Breast epithelium (tissue), 4 donors: ENCODE data around the gene ERRFI1. TPM values are rescaled to one million over a fixed set of nuclear protein-coding genes. Genes with fewer than 3 reads are reported as not detected.

ENCODE experiments used
- DNase-seq, 2 donors: peaks; one replicate each; pipeline ENCODE4 v3.0.0-alpha.2; 2019; ENCODE audit warnings: low spot score in 2 of 2
- H3K27ac ChIP-seq, 2 donors: fragments of 200-600 bp; sonication (generic) in 1 of 2; one replicate each; pipeline ENCODE4 v1.5.1; 2016 to 2019; ENCODE audit warnings: mild to moderate bottlenecking in 1 of 2
- H3K27me3 ChIP-seq, 2 donors: fragments of 200-600 bp; sonication (generic) in 1 of 2; one replicate each; pipeline versions ENCODE4 v1.5.1 to v1.6.0; 2017 to 2019; ENCODE audit warnings: control low read depth in 1 of 2, mild to moderate bottlenecking in 1 of 2
- H3K36me3 ChIP-seq: fragments of 200-600 bp; one replicate; pipeline ENCODE4 v1.5.1; 2019
- H3K4me1 ChIP-seq, 2 donors: fragments of 200-600 bp; sonication (generic); one replicate each; pipeline ENCODE4 v1.5.1; 2016 to 2019; ENCODE audit warnings: control low read depth in 1 of 2
- H3K4me3 ChIP-seq, 3 donors: fragments of 200-600 bp; sonication (generic); 1 replicate in 2 of 3; 2 replicates in 1 of 3; pipeline ENCODE4 v1.5.1; 2016 to 2019; ENCODE audit warnings: mild to moderate bottlenecking in 3 of 3, moderate library complexity in 2 of 3
- H3K9me3 ChIP-seq, 2 donors: fragments of 200-600 bp; sonication (generic) in 1 of 2; one replicate each; pipeline ENCODE4 v1.5.1; 2016 to 2019; ENCODE audit warnings: control low read depth in 1 of 2
- POLR2A ChIP-seq: fragments of 450-650 bp; IDR thresholded peaks from one replicate; pipeline ENCODE4 v1.6.1; 2016; ENCODE audit warnings: antibody characterized with exemption, mild to moderate bottlenecking, moderate library complexity
- POLR2AphosphoS5 ChIP-seq, 3 donors: sonication (generic); formaldehyde crosslinking; IDR thresholded peaks; one replicate each; pipeline ENCODE4 v1.6.1; 2017; ENCODE audit warnings: antibody characterized with exemption in 3 of 3
- intact Hi-C: fragments of 100-400 bp; cut with DNase I; formaldehyde crosslinking; loops from one replicate; pipeline ENCODE4 v1.15.1; 2023; ENCODE audit warnings: low total_unique reads
- total RNA-seq, 3 donors: library from RNA; depleted of rRNA; stranded (reverse); fragments of >200 nt; gene quantifications; one replicate each; pipeline ENCODE4 v1.1.0, GENCODE V29; 2016
- TF ChIP-seq, protein P1 (sequence below), 3 donors: fragments of 450-650 bp; IDR thresholded peaks; one replicate each; pipeline ENCODE4 v1.5.1; 2016 to 2017; ENCODE audit warnings: antibody characterized with exemption in 3 of 3, mild to moderate bottlenecking in 3 of 3, moderate library complexity in 3 of 3

Gene ERRFI1
- total RNA-seq, 3 donors from 2014 or later = 207 to 550 (median 379) TPM

DNA sequence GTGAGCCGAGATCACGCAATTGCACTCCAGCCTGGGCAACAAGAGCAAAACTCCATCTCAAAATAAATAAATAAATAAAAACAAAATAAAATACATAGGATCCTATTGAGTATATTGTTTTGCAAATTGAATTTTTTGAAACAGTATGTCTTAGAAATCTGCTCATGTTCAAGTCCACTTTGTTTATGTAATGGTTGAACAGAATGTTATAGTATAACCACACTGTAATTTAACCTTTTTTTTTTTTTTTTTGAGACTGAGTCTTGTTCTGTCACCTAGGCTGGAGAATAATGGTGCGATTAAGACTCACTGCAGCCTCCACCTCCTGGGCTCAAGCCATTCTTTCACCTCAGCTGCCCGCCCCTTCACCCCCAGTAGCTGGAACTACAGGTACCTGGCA is 33.2 kb downstream of the ERRFI1 start:
- H3K4me3 ChIP-seq = no peak overlapping the region
- no peaks in the 10 kb centered on the region for H3K4me1 ChIP-seq
- TF ChIP-seq POLR2A (no peak), POLR2AphosphoS5 (IDR thresholded peaks at IDR 0.05) (no peak)
- TF ChIP-seq, protein P1, sequence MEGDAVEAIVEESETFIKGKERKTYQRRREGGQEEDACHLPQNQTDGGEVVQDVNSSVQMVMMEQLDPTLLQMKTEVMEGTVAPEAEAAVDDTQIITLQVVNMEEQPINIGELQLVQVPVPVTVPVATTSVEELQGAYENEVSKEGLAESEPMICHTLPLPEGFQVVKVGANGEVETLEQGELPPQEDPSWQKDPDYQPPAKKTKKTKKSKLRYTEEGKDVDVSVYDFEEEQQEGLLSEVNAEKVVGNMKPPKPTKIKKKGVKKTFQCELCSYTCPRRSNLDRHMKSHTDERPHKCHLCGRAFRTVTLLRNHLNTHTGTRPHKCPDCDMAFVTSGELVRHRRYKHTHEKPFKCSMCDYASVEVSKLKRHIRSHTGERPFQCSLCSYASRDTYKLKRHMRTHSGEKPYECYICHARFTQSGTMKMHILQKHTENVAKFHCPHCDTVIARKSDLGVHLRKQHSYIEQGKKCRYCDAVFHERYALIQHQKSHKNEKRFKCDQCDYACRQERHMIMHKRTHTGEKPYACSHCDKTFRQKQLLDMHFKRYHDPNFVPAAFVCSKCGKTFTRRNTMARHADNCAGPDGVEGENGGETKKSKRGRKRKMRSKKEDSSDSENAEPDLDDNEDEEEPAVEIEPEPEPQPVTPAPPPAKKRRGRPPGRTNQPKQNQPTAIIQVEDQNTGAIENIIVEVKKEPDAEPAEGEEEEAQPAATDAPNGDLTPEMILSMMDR (IDR thresholded peaks at IDR 0.05) = no peak
- no peaks in the 10 kb centered on the region for H3K9me3 ChIP-seq
- intact Hi-C loops = no loop called here
- no peak for DNase-seq
- no peaks in the 10 kb centered on the region for H3K36me3 ChIP-seq
- H3K27ac ChIP-seq = no peak overlapping the region
- no peaks in the 10 kb centered on the region for H3K27me3 ChIP-seq

DNA sequence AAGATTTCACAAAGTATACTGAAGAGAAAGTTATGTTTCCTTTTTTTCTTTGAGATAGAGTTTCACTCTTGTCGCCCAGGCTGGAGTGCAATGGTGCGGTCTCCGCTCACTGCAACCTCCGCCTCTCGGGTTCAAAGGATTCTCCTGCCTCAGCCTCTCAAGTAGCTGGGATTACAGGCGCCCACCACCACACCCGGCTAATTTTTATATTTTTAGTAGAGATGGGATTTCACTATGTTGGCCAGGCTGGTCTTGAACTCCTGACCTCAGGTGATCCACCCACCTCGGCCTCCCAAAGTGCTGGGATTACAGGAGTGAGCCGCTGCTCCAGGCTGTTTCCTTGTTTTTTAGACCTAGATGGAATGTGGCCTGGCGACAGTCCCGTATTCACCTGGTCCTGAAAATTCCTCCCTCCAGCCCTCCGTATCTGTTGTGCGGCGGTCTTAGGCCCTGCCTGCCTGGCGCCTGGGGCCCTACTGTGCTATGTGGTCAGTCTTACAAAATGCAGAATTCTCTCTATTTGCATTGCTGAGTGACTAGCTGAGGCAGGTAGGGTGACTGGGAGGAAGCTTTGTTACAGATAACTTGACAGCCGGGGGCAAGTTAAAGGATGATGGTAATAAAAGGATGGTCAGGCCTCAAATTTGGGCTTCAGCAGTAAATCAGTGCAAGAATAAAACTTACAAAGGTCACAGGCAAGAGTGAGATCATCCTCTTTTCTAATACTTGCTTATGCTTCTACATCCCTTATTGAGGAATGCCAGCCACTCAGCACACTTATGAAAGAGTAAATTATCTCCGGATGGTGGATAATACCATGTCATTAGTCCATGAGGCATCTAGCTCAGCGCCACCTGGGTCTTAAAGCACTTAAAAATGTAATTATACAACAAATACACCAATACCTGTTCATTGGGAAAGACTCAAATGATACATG is 34.3 kb downstream of the ERRFI1 start:
- Histone ChIP-seq H3K27ac (peak overlapping the region in 1 of 2 donors; percentile 0), H3K4me1 (no peaks in the 10 kb centered on the region), H3K36me3 (no peaks in the 10 kb centered on the region), H3K27me3 (no peaks in the 10 kb centered on the region), H3K9me3 (no peaks in the 10 kb centered on the region), H3K4me3 (no peak overlapping the region)
- intact Hi-C loops = no loop called here
- no peak for DNase-seq
- no peak for TF ChIP-seq POLR2A
- no peak for TF ChIP-seq POLR2AphosphoS5 (IDR thresholded peaks at IDR 0.05)
- TF ChIP-seq, protein P1 (IDR thresholded peaks at IDR 0.05) = no peak

DNA sequence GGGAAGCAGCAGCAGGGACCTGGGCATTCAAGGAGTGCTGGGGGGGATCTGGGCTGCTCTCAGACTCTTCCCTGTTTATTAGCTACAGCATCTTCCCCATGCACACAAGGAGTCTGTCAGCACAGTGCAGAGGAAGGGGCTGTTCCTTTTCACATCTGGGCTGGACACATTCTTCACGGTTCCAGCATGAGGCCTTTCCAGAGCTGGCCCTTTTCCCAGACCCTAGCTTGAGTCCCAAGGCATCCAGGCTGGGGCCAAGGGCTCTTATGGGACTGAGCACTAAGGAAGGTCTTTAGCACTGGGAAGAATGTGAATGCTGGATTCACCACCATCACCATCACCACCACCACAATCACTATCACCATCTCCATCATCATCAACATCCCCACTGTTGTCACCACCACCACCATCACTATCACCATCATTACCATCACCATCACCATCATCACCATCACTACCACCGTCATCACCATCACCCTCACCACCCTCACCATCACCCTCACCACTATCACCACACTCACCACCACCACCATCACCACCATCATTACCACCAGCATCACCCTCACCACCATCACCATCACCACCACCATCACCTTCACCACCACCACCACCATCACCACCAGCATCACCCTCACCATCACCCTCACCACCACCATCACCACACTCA is 36.2 kb downstream of the ERRFI1 start:
- H3K9me3 ChIP-seq = no peaks in the 10 kb centered on the region
- DNase-seq = no peak
- intact Hi-C loops = loop anchor here (10.0 kb wide), 1 partner anchor 325 kb away; the partner anchor contains the start of gene SLC45A1
- peak overlapping the region in 1 of 2 donors; percentile 38 for H3K27ac ChIP-seq
- no peaks in the 10 kb centered on the region for H3K4me1 ChIP-seq
- no peaks in the 10 kb centered on the region for H3K27me3 ChIP-seq
- H3K4me3 ChIP-seq = no peak overlapping the region
- no peaks in the 10 kb centered on the region for H3K36me3 ChIP-seq
- no peak for TF ChIP-seq POLR2A

DNA sequence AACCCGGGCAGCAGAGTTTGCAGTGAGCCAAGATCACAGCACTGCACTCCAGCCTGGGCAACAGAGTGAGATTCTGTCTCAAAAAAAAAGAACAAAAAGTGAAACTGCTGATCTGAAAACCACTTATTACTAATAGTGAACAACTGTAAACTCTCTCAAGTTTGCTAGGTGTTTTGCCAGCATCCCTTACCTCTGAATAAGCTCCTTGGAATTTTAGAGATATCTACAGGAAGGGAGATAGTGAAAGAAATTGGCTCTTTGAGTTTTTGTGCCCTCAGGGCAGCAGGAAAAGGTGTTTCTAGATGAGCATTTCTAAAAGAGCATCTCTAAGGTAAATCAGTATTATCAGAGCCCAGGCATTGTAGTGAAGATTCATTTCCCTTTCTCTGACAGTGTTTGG is 37.5 kb downstream of the ERRFI1 start:
- H3K27me3 ChIP-seq = no peaks in the 10 kb centered on the region
- H3K4me3 ChIP-seq = no peak overlapping the region
- no peaks in the 10 kb centered on the region for H3K4me1 ChIP-seq
- H3K36me3 ChIP-seq = no peaks in the 10 kb centered on the region
- no peak for DNase-seq
- no peaks in the 10 kb centered on the region for H3K9me3 ChIP-seq
- TF ChIP-seq, protein P1 (IDR thresholded peaks at IDR 0.05) = no peak
- TF ChIP-seq POLR2A (no peak), POLR2AphosphoS5 (IDR thresholded peaks at IDR 0.05) (no peak)
- H3K27ac ChIP-seq = no peak overlapping the region
- intact Hi-C loops = loop anchor here (10.0 kb wide), 1 partner anchor 326 kb away; the partner anchor contains the start of gene SLC45A1

DNA sequence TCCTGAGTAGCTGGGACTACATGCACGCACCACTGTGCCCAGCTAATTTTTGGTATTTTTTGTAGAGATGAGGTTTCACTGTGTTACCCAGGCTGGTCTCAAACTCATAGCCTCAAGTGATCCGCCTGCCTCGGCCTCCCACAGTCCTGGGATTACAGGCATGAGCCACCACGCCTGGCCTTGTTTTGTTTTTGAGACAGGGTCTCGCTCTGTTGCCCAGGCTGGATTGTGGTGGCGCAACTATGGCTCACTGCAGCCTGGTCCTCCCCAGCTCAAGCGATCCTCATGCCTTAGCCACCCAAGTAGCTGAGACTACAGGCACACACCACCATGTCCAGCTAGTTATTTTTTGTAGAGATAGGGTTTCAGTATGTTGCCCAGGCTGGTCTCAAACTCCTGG is 38.6 kb downstream of the ERRFI1 start:
- Histone ChIP-seq H3K36me3 (no peaks in the 10 kb centered on the region), H3K27me3 (no peaks in the 10 kb centered on the region), H3K4me3 (no peak overlapping the region), H3K4me1 (peaks cover 0 to 8% of the 10 kb centered on the region in 2 donors), H3K9me3 (no peaks in the 10 kb centered on the region), H3K27ac (no peak overlapping the region)
- no peak for DNase-seq
- TF ChIP-seq, protein P1 (IDR thresholded peaks at IDR 0.05) = no peak
- no peak for TF ChIP-seq POLR2AphosphoS5 (IDR thresholded peaks at IDR 0.05)
- no peak for TF ChIP-seq POLR2A
- intact Hi-C loops = loop anchor here (10.0 kb wide), 1 partner anchor 327 kb away; the partner anchor contains the start of gene SLC45A1
